HEK293 (cell line): Measurements from ENCODE around the gene DNER.

Experiments used
- CTCF ChIA-PET: fragments of 350-600 bp; formaldehyde crosslinking; extraction: SDS; loops from one replicate; lab custom pipeline; 2021; ENCODE audit warnings: antibody characterized with exemption; lab: Yijun Ruan, JAX
- POLR2A ChIA-PET: fragments of 300-600 bp; formaldehyde crosslinking; extraction: SDS; loops from one replicate; lab custom pipeline; 2020; ENCODE audit warnings: antibody characterized with exemption, inconsistent platforms; lab: Yijun Ruan, JAX
- H3K27ac ChIP-seq: fragments of 200-500 bp; sonication (Bioruptor generic); 2 replicates; pipeline ENCODE4 v1.5.1; 2014; ENCODE audit warnings: low read depth, low read length, control low read depth, inconsistent platforms; ENCODE audit errors: extremely low read depth
- H3K36me3 ChIP-seq, 2 experiments: fragments of 200-500 bp in 1 of 2; sonication (Bioruptor generic) in 1 of 2; 1 replicate in 1 of 2; 2 replicates in 1 of 2; pipeline ENCODE4 v1.5.1; 2014 to 2017; ENCODE audit warnings: inconsistent platforms in 2 of 2, low read length in 2 of 2; ENCODE audit not compliant: control insufficient read depth in 2 of 2, insufficient read depth in 1 of 2
- H3K4me1 ChIP-seq: fragments of 200-500 bp; sonication (Bioruptor generic); 2 replicates; pipeline ENCODE4 v1.5.1; 2014; ENCODE audit warnings: mild to moderate bottlenecking, low read length, inconsistent platforms; ENCODE audit not compliant: control insufficient read depth, insufficient read depth
- H3K4me3 ChIP-seq: 2 replicates; pipeline ENCODE4 v1.5.1; 2011; ENCODE audit warnings: low read depth, mild to moderate bottlenecking, control low read depth, low read length, moderate library complexity
- H3K9me3 ChIP-seq: fragments of 200-500 bp; sonication (Bioruptor generic); 2 replicates; pipeline ENCODE4 v1.5.1; 2014; ENCODE audit warnings: low read depth, low read length, inconsistent platforms; ENCODE audit not compliant: control insufficient read depth, insufficient read depth
- BCL11A ChIP-seq: fragments of 450-650 bp; formaldehyde crosslinking; IDR thresholded peaks from 2 replicates; pipeline ENCODE4 v1.5.1; 2016; ENCODE audit warnings: low read depth, missing biosample characterization, missing genetic modification characterization
- BCL11B ChIP-seq: fragments of 450-650 bp; formaldehyde crosslinking; IDR thresholded peaks from 2 replicates; pipeline ENCODE4 v1.5.1; 2016; ENCODE audit warnings: low read depth, missing biosample characterization, missing genetic modification characterization
- GLIS1 ChIP-seq: fragments of 450-650 bp; formaldehyde crosslinking; IDR thresholded peaks from 2 replicates; pipeline ENCODE4 v1.5.1; 2016; ENCODE audit warnings: missing biosample characterization, missing genetic modification characterization
- KLF1 ChIP-seq: fragments of 450-650 bp; formaldehyde crosslinking; IDR thresholded peaks from 2 replicates; pipeline ENCODE4 v1.5.1; 2016; ENCODE audit warnings: missing biosample characterization, missing genetic modification characterization
- ZFP41 ChIP-seq: fragments of 450-650 bp; formaldehyde crosslinking; IDR thresholded peaks from 2 replicates; pipeline ENCODE4 v1.5.1; 2016; ENCODE audit warnings: missing biosample characterization, missing genetic modification characterization, borderline replicate concordance
- ZNF112 ChIP-seq: fragments of 450-650 bp; formaldehyde crosslinking; IDR thresholded peaks from 2 replicates; pipeline ENCODE4 v1.5.0; 2017; ENCODE audit warnings: missing biosample characterization, missing genetic modification characterization
- ZNF114 ChIP-seq: fragments of 450-650 bp; formaldehyde crosslinking; IDR thresholded peaks from 2 replicates; pipeline ENCODE4 v1.5.0; 2017; ENCODE audit warnings: missing biosample characterization, missing genetic modification characterization
- ZNF221 ChIP-seq: fragments of 450-650 bp; formaldehyde crosslinking; IDR thresholded peaks from 2 replicates; pipeline ENCODE4 v1.5.1; 2017; ENCODE audit warnings: missing biosample characterization, missing genetic modification characterization, borderline replicate concordance
- ZNF324 ChIP-seq: fragments of 450-650 bp; formaldehyde crosslinking; IDR thresholded peaks from 2 replicates; pipeline ENCODE4 v1.5.1; 2016; ENCODE audit warnings: missing biosample characterization, missing genetic modification characterization
- ZNF350 ChIP-seq: fragments of 450-650 bp; formaldehyde crosslinking; IDR thresholded peaks from 2 replicates; pipeline ENCODE4 v1.5.0; 2017; ENCODE audit warnings: missing biosample characterization, mild to moderate bottlenecking, missing genetic modification characterization
- ZNF391 ChIP-seq: fragments of 450-650 bp; formaldehyde crosslinking; IDR thresholded peaks from 2 replicates; pipeline ENCODE4 v1.5.1; 2016; ENCODE audit warnings: low read depth, missing biosample characterization, missing genetic modification characterization, borderline replicate concordance
- ZNF394 ChIP-seq: fragments of 450-650 bp; formaldehyde crosslinking; IDR thresholded peaks from 2 replicates; pipeline ENCODE4 v1.5.1; 2016; ENCODE audit warnings: missing biosample characterization, missing genetic modification characterization, mild to moderate bottlenecking, moderate library complexity, borderline replicate concordance
- ZNF530 ChIP-seq: fragments of 450-650 bp; formaldehyde crosslinking; IDR thresholded peaks from 2 replicates; pipeline ENCODE4 v1.5.1; 2016; ENCODE audit warnings: low read depth, missing biosample characterization, missing genetic modification characterization
- ZNF558 ChIP-seq: fragments of 450-650 bp; formaldehyde crosslinking; IDR thresholded peaks from 2 replicates; pipeline ENCODE4 v1.5.1; 2016; ENCODE audit warnings: missing biosample characterization, missing genetic modification characterization
- ZNF561 ChIP-seq: fragments of 450-650 bp; IDR thresholded peaks from 2 replicates; pipeline ENCODE4 v1.5.1; 2018; ENCODE audit warnings: missing biosample characterization, missing genetic modification characterization, borderline replicate concordance
- ZNF776 ChIP-seq: fragments of 450-650 bp; formaldehyde crosslinking; IDR thresholded peaks from 2 replicates; pipeline ENCODE4 v1.5.0; 2017; ENCODE audit warnings: missing biosample characterization, missing genetic modification characterization, borderline replicate concordance
- ZNF777 ChIP-seq: fragments of 450-650 bp; formaldehyde crosslinking; IDR thresholded peaks from 2 replicates; pipeline ENCODE4 v1.5.1; 2017; ENCODE audit warnings: missing biosample characterization, missing genetic modification characterization, borderline replicate concordance
- ZSCAN30 ChIP-seq: fragments of 450-650 bp; IDR thresholded peaks from 2 replicates; pipeline ENCODE4 v1.5.1; 2018; ENCODE audit warnings: missing biosample characterization, mild to moderate bottlenecking, missing genetic modification characterization, moderate library complexity
- TF ChIP-seq, protein P1 (sequence below): sonication (generic); formaldehyde crosslinking; IDR thresholded peaks from 2 replicates; pipeline ENCODE4 v1.8.1; 2022; ENCODE audit warnings: mild to moderate bottlenecking, moderate library complexity, missing genetic modification reagents
- TF ChIP-seq, protein P2 (sequence below): fragments of 450-650 bp; formaldehyde crosslinking; IDR thresholded peaks from 2 replicates; pipeline ENCODE4 v1.5.1; 2017; ENCODE audit warnings: missing biosample characterization, missing genetic modification characterization
- TF ChIP-seq, protein P3 (sequence below): fragments of 450-650 bp; formaldehyde crosslinking; IDR thresholded peaks from 2 replicates; pipeline ENCODE4 v1.5.1; 2016; ENCODE audit warnings: missing biosample characterization, missing genetic modification characterization, low read depth
- TF ChIP-seq, protein P4 (sequence below): fragments of 450-650 bp; formaldehyde crosslinking; IDR thresholded peaks from 2 replicates; pipeline ENCODE4 v1.5.1; 2016; ENCODE audit warnings: missing biosample characterization, missing genetic modification characterization

Gene DNER

DNA sequence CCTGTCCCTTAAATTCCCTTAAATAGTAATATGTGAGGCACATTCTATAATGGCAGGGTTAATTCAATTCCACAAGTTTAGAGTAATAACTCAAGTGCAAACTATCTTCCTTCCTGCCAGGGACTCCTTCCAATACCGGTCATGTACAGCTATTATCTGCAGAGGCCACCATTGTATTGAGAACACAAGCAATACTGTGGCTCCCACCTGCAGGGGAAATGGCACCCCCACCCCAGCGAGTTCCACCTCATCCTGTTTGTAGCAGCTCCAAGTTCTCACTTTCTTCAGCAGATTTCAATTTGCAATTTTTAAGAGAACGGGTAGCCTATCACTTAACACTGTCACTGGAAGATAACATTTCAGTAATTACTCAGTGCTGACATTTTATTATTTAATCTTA, 271.2 kb downstream of the DNER start (continued):
- TF ChIP-seq ZNF561 (tag by site-specific recombination): no peak

DNA sequence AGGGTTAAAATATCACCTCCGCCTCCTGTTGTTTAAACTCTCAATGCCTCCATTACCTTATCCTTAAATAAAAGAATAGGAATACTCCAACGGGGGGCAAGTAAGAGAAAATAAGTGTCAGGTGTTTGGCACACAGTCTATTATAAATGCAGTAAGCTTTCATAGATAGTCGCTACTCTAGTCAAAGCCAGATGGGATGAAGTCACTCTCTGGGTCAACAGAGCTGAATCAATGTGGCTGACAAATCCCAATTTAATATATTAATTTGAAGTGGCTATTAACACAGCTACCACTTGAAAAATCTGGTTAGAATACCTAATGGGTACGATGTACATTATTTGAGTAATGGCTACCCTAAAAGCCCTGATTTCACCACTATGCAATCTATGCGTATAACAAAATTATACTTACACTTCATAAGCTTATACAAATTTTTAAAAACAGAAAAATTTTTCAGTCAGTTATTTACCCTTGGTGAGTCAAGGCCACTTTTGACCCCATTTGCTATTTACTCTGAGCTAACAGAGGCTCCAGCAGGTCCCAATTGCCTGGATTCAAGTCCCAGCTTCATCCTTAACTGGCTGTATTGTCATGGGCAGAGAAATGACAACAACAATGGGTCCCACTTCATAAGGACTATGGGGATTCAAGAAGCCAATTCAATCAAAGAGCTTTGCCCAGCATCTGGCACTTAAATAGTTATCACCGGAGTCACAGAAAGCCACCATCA, 275.8 kb downstream of the DNER start:
- no peaks in the 10 kb centered on the region; the same call in 1 of the 2 replicates for H3K9me3 ChIP-seq
- H3K4me1 ChIP-seq: no peaks in the 10 kb centered on the region
- H3K27ac ChIP-seq: no peak overlapping the region
- no peak overlapping the region for H3K4me3 ChIP-seq
- H3K36me3 ChIP-seq: no peaks in the 10 kb centered on the region
- CTCF ChIA-PET: interaction anchor here (0.6 to 1.2 kb wide), 4 partner anchors 31 to 151 kb away, joined by 3 to 4 read pairs (median 3); no protein-coding TSS in a partner anchor
- no peak for TF ChIP-seq ZNF221 (tag by site-specific recombination)
- TF ChIP-seq, protein P1, sequence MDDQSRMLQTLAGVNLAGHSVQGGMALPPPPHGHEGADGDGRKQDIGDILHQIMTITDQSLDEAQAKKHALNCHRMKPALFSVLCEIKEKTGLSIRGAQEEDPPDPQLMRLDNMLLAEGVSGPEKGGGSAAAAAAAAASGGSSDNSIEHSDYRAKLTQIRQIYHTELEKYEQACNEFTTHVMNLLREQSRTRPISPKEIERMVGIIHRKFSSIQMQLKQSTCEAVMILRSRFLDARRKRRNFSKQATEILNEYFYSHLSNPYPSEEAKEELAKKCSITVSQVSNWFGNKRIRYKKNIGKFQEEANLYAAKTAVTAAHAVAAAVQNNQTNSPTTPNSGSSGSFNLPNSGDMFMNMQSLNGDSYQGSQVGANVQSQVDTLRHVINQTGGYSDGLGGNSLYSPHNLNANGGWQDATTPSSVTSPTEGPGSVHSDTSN (CRISPR knock-in tag): no peak
- TF ChIP-seq GLIS1 (tag by site-specific recombination): no peak
- TF ChIP-seq BCL11B (tag by site-specific recombination): no peak
- no peak for TF ChIP-seq ZSCAN30 (tag by site-specific recombination)
- TF ChIP-seq ZNF530 (tag by site-specific recombination): no peak
- no peak for TF ChIP-seq ZNF394
- TF ChIP-seq ZNF777 (tag by site-specific recombination): no peak
- no peak for TF ChIP-seq ZNF324 (tag by site-specific recombination)
- TF ChIP-seq ZNF114 (tag by site-specific recombination): no peak
- no peak for TF ChIP-seq ZFP41 (tag by site-specific recombination)
- TF ChIP-seq, protein P2, sequence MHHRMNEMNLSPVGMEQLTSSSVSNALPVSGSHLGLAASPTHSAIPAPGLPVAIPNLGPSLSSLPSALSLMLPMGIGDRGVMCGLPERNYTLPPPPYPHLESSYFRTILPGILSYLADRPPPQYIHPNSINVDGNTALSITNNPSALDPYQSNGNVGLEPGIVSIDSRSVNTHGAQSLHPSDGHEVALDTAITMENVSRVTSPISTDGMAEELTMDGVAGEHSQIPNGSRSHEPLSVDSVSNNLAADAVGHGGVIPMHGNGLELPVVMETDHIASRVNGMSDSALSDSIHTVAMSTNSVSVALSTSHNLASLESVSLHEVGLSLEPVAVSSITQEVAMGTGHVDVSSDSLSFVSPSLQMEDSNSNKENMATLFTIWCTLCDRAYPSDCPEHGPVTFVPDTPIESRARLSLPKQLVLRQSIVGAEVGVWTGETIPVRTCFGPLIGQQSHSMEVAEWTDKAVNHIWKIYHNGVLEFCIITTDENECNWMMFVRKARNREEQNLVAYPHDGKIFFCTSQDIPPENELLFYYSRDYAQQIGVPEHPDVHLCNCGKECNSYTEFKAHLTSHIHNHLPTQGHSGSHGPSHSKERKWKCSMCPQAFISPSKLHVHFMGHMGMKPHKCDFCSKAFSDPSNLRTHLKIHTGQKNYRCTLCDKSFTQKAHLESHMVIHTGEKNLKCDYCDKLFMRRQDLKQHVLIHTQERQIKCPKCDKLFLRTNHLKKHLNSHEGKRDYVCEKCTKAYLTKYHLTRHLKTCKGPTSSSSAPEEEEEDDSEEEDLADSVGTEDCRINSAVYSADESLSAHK (tag by site-specific recombination): no peak
- POLR2A ChIA-PET: no interaction called here

DNA sequence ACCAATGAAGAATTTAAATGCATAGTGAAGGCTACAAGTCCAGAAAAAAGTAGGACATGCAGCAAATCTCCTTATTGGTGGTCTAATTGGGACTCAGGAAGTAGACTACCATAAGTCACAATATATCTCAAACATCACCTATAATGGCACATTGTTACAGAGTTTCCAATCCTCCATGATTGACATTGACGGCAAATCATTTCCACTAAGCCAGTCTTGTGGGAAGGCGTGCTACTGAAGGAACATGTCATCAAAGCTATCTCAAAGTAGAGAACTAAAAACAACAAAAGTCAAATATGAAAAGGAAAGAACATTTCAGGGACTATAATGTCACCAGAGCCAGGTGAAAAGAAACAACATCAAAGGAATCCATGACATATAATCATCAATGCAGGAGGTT, 276.9 kb downstream of the DNER start:
- TF ChIP-seq ZNF391 (no peak), KLF1 (no peak), ZNF350 (no peak), ZNF776 (no peak), ZNF558 (tag by site-specific recombination) (no peak), ZNF112 (tag by site-specific recombination) (no peak), BCL11A (tag by site-specific recombination) (no peak)
- TF ChIP-seq, protein P3, sequence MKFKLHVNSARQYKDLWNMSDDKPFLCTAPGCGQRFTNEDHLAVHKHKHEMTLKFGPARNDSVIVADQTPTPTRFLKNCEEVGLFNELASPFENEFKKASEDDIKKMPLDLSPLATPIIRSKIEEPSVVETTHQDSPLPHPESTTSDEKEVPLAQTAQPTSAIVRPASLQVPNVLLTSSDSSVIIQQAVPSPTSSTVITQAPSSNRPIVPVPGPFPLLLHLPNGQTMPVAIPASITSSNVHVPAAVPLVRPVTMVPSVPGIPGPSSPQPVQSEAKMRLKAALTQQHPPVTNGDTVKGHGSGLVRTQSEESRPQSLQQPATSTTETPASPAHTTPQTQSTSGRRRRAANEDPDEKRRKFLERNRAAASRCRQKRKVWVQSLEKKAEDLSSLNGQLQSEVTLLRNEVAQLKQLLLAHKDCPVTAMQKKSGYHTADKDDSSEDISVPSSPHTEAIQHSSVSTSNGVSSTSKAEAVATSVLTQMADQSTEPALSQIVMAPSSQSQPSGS (tag by site-specific recombination): no peak
- TF ChIP-seq, protein P4, sequence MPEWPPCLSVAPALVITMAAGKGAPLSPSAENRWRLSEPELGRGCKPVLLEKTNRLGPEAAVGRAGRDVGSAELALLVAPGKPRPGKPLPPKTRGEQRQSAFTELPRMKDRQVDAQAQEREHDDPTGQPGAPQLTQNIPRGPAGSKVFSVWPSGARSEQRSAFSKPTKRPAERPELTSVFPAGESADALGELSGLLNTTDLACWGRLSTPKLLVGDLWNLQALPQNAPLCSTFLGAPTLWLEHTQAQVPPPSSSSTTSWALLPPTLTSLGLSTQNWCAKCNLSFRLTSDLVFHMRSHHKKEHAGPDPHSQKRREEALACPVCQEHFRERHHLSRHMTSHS (tag by site-specific recombination): no peak
- no peaks in the 10 kb centered on the region for H3K36me3 ChIP-seq
- no peaks in the 10 kb centered on the region; the same call in 1 of the 2 replicates for H3K9me3 ChIP-seq
- H3K27ac ChIP-seq: no peak overlapping the region
- no peaks in the 10 kb centered on the region for H3K4me1 ChIP-seq
- ChIA-PET CTCF (no interaction called here), POLR2A (no interaction called here)
- H3K4me3 ChIP-seq: no peak overlapping the region
